Measurements from ENCODE around the gene PLOD1.
"Not testable (repeated sequence)": the region's sequence is repeated elsewhere in the genome, so short reads cannot be mapped to it uniquely, and the experiment has no call there.

The PLOD1 gene

DNA sequence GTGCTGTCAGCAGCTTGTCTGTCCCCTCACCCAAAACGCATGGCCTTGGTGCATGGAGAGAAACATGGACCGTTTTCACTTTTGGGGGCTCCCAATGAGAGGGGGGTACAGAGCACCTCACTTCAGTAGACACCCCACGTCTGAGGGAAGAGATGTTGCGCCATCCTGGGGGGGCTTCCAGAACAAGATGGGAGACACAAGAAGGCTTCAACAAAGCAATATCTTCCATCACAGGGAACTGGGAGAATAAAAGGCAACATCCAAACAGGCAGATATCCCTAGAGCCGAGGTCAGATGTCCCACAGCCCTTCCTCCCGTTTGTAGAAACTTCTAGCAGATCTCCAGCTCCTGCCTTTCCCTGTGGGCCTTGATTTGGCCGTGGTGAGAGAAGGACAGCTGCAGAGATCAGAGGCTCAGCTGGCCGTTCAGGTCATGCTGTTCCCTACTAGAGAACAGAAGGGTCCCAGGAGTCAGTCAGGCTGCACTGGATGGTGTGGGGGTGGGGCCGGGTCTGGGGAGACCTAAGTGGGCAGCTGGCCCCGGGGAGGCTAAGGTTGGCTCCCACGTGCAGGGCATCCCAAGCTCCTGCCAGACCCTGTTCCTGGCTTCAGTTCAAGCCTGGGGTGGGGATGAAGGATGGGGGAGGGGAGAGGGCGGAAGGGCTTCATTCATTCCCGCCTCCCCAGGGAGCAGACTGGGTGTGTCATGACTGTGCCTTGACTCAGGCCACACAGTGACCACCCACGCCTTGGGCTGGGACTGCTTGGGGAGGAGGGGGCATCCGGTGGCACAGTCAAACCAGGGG lies 4.4 kb downstream of the PLOD1 start:
- DNase-seq (ENCODE audit: low read depth): peak; percentile 62

- DNase-seq (ENCODE audit: low read depth): not testable (repeated sequence)
Measured at GRCh38 chr1:11939794-11940193, 5.3 kb downstream of the PLOD1 start.

- peak; percentile 40 for DNase-seq (ENCODE audit: low read depth)
Measured at GRCh38 chr1:11940260-11940921, 5.9 kb downstream of the PLOD1 start.

DNA sequence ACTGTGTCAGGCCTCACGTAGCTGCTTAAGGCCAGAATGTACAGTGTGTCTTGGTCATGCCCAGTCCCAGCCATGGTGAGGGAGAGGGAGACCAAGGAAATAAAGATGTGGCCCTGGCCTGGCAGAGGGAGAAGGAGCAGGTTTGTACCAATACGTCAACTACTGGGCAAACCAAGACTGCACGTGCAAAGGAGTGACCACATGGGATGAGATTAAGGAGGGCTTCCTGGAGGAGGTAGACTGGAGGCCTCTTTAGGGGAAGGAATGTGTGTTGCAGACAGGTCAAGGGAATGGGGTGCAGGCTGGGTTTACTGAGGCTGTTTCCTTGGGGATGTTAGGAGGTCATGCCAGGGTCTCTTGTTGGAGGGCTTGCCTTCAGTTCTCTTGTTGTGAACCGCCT lies 7.8 kb downstream of the PLOD1 start:
- no peak for DNase-seq (ENCODE audit: low read depth)

- DNase-seq (ENCODE audit: low read depth): no peak
Measured at GRCh38 chr1:11943619-11944018, 9.1 kb downstream of the PLOD1 start.

DNA sequence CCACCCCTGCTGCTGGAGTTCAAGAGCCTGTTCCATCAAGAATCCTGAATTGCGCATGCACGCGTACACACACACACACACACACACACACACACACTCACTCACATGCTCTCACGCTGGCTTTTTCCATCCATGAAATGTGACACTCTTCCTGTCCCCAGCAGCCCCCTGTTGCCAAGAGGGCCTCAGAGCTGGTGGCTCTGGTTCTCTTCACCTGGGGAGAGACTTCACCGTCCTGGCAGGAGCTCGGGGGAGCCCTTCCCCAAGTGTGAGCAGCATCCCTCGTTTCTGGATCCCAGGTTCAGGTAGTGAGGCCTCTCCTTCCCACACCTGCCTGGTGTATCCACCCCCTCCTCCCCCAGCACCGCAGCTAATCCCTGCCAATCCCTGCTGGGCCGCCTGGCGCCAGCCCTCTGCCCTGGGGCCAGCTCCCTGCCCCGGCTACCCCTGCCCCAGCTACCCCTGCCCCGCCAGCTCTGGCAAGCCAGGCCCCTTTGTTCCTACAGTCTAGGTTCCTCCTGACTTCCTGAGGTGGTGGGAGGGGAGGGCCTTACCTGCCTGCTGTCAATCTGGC lies 9.9 kb downstream of the PLOD1 start:
- no peak for DNase-seq (ENCODE audit: low read depth)

DNA sequence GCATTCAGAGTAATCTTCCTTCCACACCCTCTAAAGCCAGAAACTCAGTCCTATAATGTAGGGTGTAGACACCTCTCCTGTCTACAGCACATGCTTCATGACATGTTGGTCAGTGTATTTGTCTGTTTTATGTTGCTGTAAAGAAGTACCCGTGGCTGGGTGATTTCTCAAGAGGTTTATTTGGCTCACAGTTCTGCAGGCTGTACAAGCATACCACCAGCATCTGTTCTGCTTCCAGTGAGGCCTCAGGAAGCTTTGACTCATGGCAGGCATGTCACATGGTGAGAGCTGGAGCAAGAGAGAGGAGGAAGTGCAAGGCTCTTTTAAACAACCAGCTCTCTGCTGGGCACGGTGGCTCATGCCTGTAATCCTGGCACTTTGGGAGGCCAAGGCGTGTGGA lies 12.1 kb downstream of the PLOD1 start:
- no peak for DNase-seq (ENCODE audit: low read depth)

DNA sequence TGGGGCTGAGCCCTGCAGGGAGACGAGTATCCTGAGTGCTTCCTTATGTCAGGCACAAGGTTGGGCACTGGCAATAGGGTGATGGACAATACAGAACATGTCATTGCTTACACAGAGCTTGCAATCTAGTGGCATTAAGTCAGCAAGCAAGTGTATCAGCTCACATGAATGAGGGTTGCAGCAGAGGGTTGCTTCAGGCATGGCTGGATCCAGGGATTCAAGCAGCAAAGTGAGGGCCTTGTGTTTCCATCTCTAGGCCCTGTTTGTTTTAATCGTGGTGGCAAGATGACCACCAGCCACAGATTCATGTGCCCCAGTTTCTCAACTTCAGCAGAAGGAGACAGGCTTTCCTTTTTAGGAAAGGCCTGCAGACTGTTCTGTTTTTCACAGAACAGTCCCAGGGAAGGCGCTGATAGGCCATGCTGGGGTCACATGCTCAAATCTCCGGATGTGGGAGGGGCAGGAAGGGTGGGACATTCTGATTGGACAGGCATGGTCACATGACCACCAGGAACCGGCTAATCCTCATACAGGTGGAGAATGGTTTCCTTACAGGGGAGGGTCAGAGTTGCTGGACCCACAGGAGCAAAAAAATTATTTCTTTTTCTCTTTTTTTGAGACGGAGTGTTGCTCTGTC lies 14.4 kb downstream of the PLOD1 start:
- peak; percentile 46 for DNase-seq (ENCODE audit: low read depth)

DNA sequence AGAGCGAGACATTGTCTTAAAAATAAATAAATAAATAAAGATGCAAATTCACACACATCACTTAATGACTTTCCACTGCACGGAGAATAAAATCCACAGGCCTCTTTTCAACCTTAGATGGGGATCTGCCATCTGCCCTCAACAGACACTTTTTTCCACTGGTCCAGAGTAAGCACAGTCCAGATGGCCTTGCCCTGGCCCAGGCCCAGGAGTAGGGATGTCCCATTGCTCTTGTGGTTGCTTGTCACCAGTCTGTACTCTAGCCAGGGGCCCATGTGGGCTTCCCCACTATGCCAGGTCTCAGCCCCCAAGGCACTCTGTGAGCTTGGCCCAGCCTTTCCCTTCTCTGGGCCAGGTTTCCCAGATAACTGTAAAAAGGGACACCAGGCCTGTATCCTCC lies 17.4 kb downstream of the PLOD1 start:
- DNase-seq (ENCODE audit: low read depth): no peak

DNA sequence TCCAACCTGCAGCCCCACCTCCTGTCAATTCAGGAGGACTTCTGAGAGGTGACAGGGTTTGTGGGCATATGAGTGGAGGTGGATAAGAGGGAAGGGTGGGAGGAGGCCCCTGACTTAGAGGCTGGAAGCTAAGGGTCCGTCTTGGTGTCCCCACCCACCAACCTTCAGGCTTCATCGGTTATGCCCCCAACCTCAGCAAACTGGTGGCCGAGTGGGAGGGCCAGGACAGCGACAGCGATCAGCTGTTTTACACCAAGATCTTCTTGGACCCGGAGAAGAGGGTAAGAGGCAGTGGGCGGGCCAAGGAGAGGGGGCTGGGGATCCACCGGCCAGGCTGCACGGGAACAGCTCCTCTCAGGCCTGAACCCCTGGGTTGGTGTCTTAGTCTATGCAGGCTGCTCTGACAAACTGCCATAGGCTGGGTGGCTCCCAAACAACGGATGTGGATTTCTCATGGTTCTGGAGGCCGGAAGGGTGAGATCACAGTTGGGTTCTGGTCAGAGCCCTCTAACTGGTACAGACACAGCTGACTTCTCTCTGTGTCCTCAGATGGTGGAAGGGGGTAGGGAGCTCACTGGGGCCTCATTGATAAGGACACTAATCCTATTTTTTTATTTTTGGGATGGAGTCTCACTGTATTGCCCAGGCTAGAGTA lies 18.1 kb downstream of the PLOD1 start:
- peak; percentile 68 for DNase-seq (ENCODE audit: low read depth)

GRCh38 chr1:11955221-11955620 lies 20.7 kb downstream of the PLOD1 start:
- DNase-seq (ENCODE audit: low read depth): no peak

- DNase-seq (ENCODE audit: low read depth): no peak
Measured at GRCh38 chr1:11957398-11957797, 22.9 kb downstream of the PLOD1 start.

- no peak for DNase-seq (ENCODE audit: low read depth)
Measured at GRCh38 chr1:11957897-11958296, 23.4 kb downstream of the PLOD1 start.

GRCh38 chr1:11960276-11960675 lies 25.8 kb downstream of the PLOD1 start:
- DNase-seq (ENCODE audit: low read depth): no peak

DNA sequence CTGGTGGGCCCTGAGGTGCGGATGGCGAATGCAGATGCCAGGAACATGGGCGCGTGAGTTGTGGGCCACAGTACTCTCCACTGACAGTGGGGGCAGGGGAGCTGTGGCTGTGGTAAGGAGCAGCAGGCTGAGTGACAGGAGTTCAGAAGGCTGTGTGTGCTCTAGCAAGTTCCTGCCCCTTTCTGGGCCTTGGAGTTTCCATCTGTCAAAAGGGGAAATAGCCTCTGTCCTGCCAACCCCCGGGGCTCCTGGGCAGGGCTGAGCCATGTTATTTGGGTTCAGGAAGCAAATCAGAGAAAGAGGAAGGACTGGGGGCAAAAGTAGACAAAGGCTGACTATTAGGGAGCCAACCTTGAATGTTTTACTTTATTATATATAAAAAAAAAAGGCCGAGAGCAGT lies 26.2 kb downstream of the PLOD1 start:
- no peak for DNase-seq (ENCODE audit: low read depth)

- DNase-seq (ENCODE audit: low read depth): no peak
Measured at GRCh38 chr1:11961230-11961629, 26.7 kb downstream of the PLOD1 start.

GRCh38 chr1:11963622-11964021 lies 29.1 kb downstream of the PLOD1 start:
- no peak for DNase-seq (ENCODE audit: low read depth)

- no peak for DNase-seq (ENCODE audit: low read depth)
Measured at GRCh38 chr1:11964656-11965055, 30.1 kb downstream of the PLOD1 start.

GRCh38 chr1:11967028-11967547 lies 32.6 kb downstream of the PLOD1 start:
- peak; percentile 60 for DNase-seq (ENCODE audit: low read depth)

- DNase-seq (ENCODE audit: low read depth): no peak
Measured at GRCh38 chr1:11970441-11971185, 36.1 kb downstream of the PLOD1 start.

DNA sequence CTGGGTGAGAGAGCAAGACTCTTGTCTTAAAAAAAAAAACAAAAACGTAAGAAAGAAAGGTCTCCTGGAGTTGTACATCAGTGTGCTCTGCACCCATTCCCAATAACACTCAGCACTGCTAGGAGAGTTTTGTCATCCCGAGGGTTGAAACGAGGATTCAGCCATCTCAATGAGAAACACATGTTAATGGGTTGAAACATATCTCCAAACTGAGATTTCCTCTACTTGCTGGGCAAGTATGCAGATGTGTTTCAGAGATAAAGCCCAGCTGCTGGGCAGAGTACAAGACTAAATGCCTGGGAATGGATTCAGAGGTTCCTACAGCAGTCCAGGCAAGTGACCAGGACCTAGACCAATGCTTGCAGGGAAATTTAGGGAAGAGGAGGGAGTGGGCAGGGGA lies 43.1 kb downstream of the PLOD1 start:
- DNase-seq (ENCODE audit: low read depth): no peak
